ENCODE measurements around the gene SEMA3G. TPM values are rescaled to one million over a fixed set of nuclear protein-coding genes. Genes with fewer than 3 reads are reported as not detected.

Gene SEMA3G
- polyA plus RNA-seq, 1 experiment: not detected

GRCh38 chr3:52399593-52399992 is 45.3 kb downstream of the SEMA3G start:
- peaks cover 31% of the 10 kb centered on the region for H3K36me3 ChIP-seq (ENCODE audit: control insufficient read depth, insufficient read depth, low read length)
- TF ChIP-seq CTCF (IDR thresholded peaks at IDR 0.05; ENCODE audit: insufficient read depth, low read depth, low read length): no peak
- ChIA-PET CTCF (no interaction called here), POLR2A (no interaction called here)
- no peak overlapping the region for H3K4me3 ChIP-seq (ENCODE audit: low read depth, low read length)
- no peak for DNase-seq (ENCODE audit: low read depth)
- H3K27me3 ChIP-seq (ENCODE audit: control insufficient read depth, insufficient read depth, low read length): no peaks in the 10 kb centered on the region

DNA sequence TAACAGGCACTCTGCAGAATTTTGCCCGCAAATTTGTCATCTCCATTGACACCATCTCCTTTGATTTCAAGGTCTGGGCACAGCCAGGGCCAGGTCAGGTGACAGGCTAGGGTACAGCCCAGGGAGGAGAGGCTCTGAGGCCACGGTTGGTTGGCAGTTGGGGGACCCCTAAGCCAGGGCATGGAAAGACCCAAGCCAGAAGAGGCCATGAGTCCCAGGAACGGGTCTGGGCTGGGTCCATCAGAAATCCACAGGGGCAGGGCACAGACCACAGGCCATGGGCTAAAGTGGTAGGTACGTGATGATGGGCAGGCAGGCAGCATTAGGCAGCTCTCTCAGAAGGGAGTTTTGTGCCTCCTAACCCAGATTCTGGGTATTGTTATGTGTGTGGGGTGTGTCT is 45.8 kb downstream of the SEMA3G start:
- Histone ChIP-seq H3K36me3 (ENCODE audit: control insufficient read depth, insufficient read depth, low read length) (peaks cover 26% of the 10 kb centered on the region), H3K27me3 (ENCODE audit: control insufficient read depth, insufficient read depth, low read length) (no peaks in the 10 kb centered on the region), H3K4me3 (ENCODE audit: low read depth, low read length) (no peak overlapping the region)
- ChIA-PET CTCF (interaction anchor here (1.7 kb wide), 1 partner anchor 14 kb away, joined by 6 read pairs; no protein-coding TSS in a partner anchor), POLR2A (no interaction called here)
- no peak for TF ChIP-seq CTCF (IDR thresholded peaks at IDR 0.05; ENCODE audit: insufficient read depth, low read depth, low read length)
- no peak for DNase-seq (ENCODE audit: low read depth)

- no peak overlapping the region for H3K4me3 ChIP-seq (ENCODE audit: low read depth, low read length)
- H3K27me3 ChIP-seq (ENCODE audit: control insufficient read depth, insufficient read depth, low read length): no peaks in the 10 kb centered on the region
- DNase-seq (ENCODE audit: low read depth): no peak
- peaks cover 22% of the 10 kb centered on the region for H3K36me3 ChIP-seq (ENCODE audit: control insufficient read depth, insufficient read depth, low read length)
- POLR2A ChIA-PET: interaction anchor here (0.6 kb wide), 1 partner anchor 64 kb away, joined by 3 read pairs; no protein-coding TSS in a partner anchor
- CTCF ChIA-PET: interaction anchor here (1.7 kb wide), 1 partner anchor 13 kb away, joined by 6 read pairs; no protein-coding TSS in a partner anchor
- TF ChIP-seq CTCF (IDR thresholded peaks at IDR 0.05; ENCODE audit: insufficient read depth, low read depth, low read length): no peak
Measured at GRCh38 chr3:52398670-52399081, 46.2 kb downstream of the SEMA3G start.

- H3K36me3 ChIP-seq (ENCODE audit: control insufficient read depth, insufficient read depth, low read length): peaks cover 14% of the 10 kb centered on the region
- POLR2A ChIA-PET: interaction anchor here (0.6 kb wide), 1 partner anchor 63 kb away, joined by 3 read pairs; no protein-coding TSS in a partner anchor
- DNase-seq (ENCODE audit: low read depth): no peak
- no peaks in the 10 kb centered on the region for H3K27me3 ChIP-seq (ENCODE audit: control insufficient read depth, insufficient read depth, low read length)
- no peak for TF ChIP-seq CTCF (IDR thresholded peaks at IDR 0.05; ENCODE audit: insufficient read depth, low read depth, low read length)
- H3K4me3 ChIP-seq (ENCODE audit: low read depth, low read length): no peak overlapping the region
- CTCF ChIA-PET: interaction anchor here (1.7 kb wide), 1 partner anchor 13 kb away, joined by 6 read pairs; no protein-coding TSS in a partner anchor
Measured at GRCh38 chr3:52397676-52398399, 47.1 kb downstream of the SEMA3G start.

DNA sequence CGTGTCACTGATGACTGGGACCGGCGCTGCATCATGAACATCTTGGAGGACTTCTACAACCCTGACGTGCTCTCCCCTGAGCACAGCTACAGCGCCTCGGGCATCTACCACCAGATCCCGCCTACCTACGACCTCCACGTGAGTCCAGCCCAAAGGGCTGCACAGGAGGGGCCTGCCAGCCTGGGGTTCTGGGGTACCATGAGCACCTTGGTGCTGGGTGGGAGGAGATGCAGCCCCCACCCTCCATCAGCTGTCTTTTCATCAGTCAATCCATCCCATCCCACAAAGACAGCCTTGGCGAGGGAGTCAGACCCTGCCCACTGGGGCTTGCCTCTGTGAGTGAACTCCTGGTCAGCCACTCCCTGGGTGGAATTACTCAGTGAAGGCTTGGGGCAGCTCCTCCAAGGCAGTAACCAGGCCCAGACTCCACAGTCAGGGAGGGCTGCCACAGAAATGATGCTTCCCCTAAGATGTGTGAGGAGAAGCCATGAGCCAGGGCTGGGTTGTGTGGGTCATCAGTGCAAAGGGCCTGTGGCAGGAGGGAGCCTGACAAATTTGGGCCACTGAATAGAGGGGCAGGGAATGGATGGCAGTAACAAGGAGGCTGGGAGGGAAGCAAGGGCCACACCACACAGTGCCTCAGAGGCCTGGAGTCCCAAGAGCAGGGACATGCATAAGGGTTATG is 47.9 kb downstream of the SEMA3G start:
- H3K36me3 ChIP-seq (ENCODE audit: control insufficient read depth, insufficient read depth, low read length): peaks cover 7% of the 10 kb centered on the region
- POLR2A ChIA-PET: no interaction called here
- TF ChIP-seq CTCF (IDR thresholded peaks at IDR 0.05; ENCODE audit: insufficient read depth, low read depth, low read length): no peak

More for the DNA sequence above, 47.9 kb downstream of the SEMA3G start:
- Histone ChIP-seq H3K4me3 (ENCODE audit: low read depth, low read length) (no peak overlapping the region), H3K27me3 (ENCODE audit: control insufficient read depth, insufficient read depth, low read length) (no peaks in the 10 kb centered on the region)
- no peak for DNase-seq (ENCODE audit: low read depth)
- CTCF ChIA-PET: no interaction called here

All from BJ (cell line).